DND-41 (cell line): ENCODE results near the gene ARHGDIB.

Experiments
- CTCF ChIP-seq: IDR thresholded peaks from 2 replicates; pipeline ENCODE4 v1.5.1; 2012; ENCODE audit warnings: borderline replicate concordance, low read length, moderate library complexity, mild to moderate bottlenecking; ENCODE audit not compliant: poor library complexity, severe bottlenecking; ENCODE audit errors: extremely low read depth
- EZH2 ChIP-seq: IDR thresholded peaks from 3 replicates; pipeline ENCODE4 v1.6.1; 2012; ENCODE audit warnings: borderline replicate concordance, low read depth, mild to moderate bottlenecking, moderate library complexity, low read length, inconsistent platforms; ENCODE audit not compliant: severe bottlenecking

- TF ChIP-seq CTCF (no peak), EZH2 (no peak)
These were observed 11.0 kb downstream of the ARHGDIB start for GRCh38 chr12:14950421-14950820.
